ENCODE data around the gene SMG6. TPM values are rescaled to one million over a fixed set of nuclear protein-coding genes. Genes with fewer than 3 reads are reported as not detected.

Gene SMG6
- total and polyA plus RNA-seq, 2 of the 4 experiments (the other 2 are of a cell fraction): 16.3 to 30.3 TPM

DNA sequence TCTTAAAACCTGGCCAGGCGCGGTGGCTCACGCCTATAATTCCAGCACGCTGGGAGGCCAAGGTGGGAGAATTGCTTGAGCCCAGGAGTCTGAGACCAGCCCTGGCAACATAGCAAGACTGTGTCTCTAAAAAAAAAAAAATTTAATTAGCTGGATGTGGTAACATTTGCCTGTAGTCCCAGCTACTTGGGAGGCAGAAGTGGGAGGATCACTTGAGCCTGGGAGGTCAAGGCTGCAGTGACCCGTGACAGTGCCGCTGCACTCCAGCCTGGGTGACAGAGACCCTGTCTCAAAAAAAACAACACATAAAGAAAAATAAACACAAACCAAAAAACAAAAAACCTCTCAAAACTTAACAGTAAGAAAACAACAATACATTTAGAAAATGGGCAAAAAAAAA, 106.3 kb downstream of the SMG6 start:
- H3K36me3 ChIP-seq (ENCODE audit: control insufficient read depth, insufficient read depth, low read length): peaks cover 7% of the 10 kb centered on the region; the same call in 1 of the 2 replicates
- CTCF ChIA-PET: no interaction called here
- no peak overlapping the region for H3K4ac ChIP-seq (ENCODE audit: low read depth, low read length)
- H3K4me1 ChIP-seq (ENCODE audit: control insufficient read depth, insufficient read depth, low read length): peaks cover 12% of the 10 kb centered on the region
- no peak overlapping the region for H3K4me3 ChIP-seq (ENCODE audit: insufficient read depth, low read depth, low read length)
- peaks cover 31 to 70% of the 10 kb centered on the region in 2 experiments for H3K79me1 ChIP-seq (ENCODE audit: low read depth in 1 of 2, low read length in 2 of 2)
- H3K18ac ChIP-seq (ENCODE audit: low read depth, low read length): no peak overlapping the region
- BruUV-seq (replicated peaks): no TSS peak
- dilution Hi-C loops (cut with HindIII; ENCODE audit: low sequenced_read_pairs, unreplicated experiment) (no loop called here), in situ Hi-C loops (cut with MboI; ENCODE audit: low sequenced_read_pairs) (no loop called here), intact Hi-C loops (cut with micrococcal nuclease) (no loop called here)
- H2AK9ac ChIP-seq (replicated peaks; ENCODE audit: low read depth, low read length, poor library complexity): no peak overlapping the region
- peaks cover 9% of the 10 kb centered on the region; the same call in 1 of the 2 replicates for H3K9me1 ChIP-seq (ENCODE audit: insufficient read depth, low read length)
- no peak overlapping the region for H2AK5ac ChIP-seq (ENCODE audit: low read depth, low read length)
- H3K9ac ChIP-seq (ENCODE audit: low read depth, low read length): no peak overlapping the region
- ATAC-seq (ENCODE audit: low read depth) (no peak), DNase-seq (no peak)
- POLR2A ChIA-PET (ENCODE audit: unreplicated experiment): no interaction called here
- H2BK120ac ChIP-seq (ENCODE audit: low read depth, low read length): no peak overlapping the region
- no peak overlapping the region for H3K27ac ChIP-seq (ENCODE audit: insufficient read depth, low read length)
- no peak overlapping the region for H2BK15ac ChIP-seq (ENCODE audit: low read depth, low read length)
- H2BK20ac ChIP-seq (ENCODE audit: low read depth, low read length): no peak overlapping the region
- no peak overlapping the region for H3K4me2 ChIP-seq (ENCODE audit: low read depth, low read length)
- H4K5ac ChIP-seq (ENCODE audit: low read depth, low read length): no peak overlapping the region
- H3K14ac ChIP-seq (replicated peaks; ENCODE audit: low read depth, low read length): no peak overlapping the region
- H3K9me3 ChIP-seq (ENCODE audit: control insufficient read depth, insufficient read depth, low read length): no peaks in the 10 kb centered on the region
- no peak for TF ChIP-seq BHLHE40 (IDR thresholded peaks at IDR 0.05; ENCODE audit: low read depth, low read length)
- no peak for TF ChIP-seq MAFK (IDR thresholded peaks at IDR 0.05; ENCODE audit: low read depth, low read length)
- TF ChIP-seq RFX5 (IDR thresholded peaks at IDR 0.05; ENCODE audit: low read depth, low read length): no peak
- TF ChIP-seq, protein P1, sequence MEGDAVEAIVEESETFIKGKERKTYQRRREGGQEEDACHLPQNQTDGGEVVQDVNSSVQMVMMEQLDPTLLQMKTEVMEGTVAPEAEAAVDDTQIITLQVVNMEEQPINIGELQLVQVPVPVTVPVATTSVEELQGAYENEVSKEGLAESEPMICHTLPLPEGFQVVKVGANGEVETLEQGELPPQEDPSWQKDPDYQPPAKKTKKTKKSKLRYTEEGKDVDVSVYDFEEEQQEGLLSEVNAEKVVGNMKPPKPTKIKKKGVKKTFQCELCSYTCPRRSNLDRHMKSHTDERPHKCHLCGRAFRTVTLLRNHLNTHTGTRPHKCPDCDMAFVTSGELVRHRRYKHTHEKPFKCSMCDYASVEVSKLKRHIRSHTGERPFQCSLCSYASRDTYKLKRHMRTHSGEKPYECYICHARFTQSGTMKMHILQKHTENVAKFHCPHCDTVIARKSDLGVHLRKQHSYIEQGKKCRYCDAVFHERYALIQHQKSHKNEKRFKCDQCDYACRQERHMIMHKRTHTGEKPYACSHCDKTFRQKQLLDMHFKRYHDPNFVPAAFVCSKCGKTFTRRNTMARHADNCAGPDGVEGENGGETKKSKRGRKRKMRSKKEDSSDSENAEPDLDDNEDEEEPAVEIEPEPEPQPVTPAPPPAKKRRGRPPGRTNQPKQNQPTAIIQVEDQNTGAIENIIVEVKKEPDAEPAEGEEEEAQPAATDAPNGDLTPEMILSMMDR (conservative IDR thresholded peaks at IDR 0.05; ENCODE audit: low read depth, low read length): no peak
- TF ChIP-seq RAD21 (IDR thresholded peaks at IDR 0.05; ENCODE audit: low read length): no peak
- TF ChIP-seq, protein P2, sequence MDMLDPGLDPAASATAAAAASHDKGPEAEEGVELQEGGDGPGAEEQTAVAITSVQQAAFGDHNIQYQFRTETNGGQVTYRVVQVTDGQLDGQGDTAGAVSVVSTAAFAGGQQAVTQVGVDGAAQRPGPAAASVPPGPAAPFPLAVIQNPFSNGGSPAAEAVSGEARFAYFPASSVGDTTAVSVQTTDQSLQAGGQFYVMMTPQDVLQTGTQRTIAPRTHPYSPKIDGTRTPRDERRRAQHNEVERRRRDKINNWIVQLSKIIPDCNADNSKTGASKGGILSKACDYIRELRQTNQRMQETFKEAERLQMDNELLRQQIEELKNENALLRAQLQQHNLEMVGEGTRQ (IDR thresholded peaks at IDR 0.05; ENCODE audit: low read depth, low read length): no peak
- TF ChIP-seq CHD1 (IDR thresholded peaks at IDR 0.05; ENCODE audit: low read depth, low read length): no peak
- no peak for TF ChIP-seq SMC3 (IDR thresholded peaks at IDR 0.05; ENCODE audit: low read depth, low read length)
- no peak for TF ChIP-seq POLR2A (IDR thresholded peaks at IDR 0.05; ENCODE audit: low read depth, low read length)
- TF ChIP-seq MXI1 (IDR thresholded peaks at IDR 0.05; ENCODE audit: borderline replicate concordance, low read depth, low read length): no peak
- no peak for TF ChIP-seq FOS (IDR thresholded peaks at IDR 0.05; ENCODE audit: low read depth, low read length)
- no peak overlapping the region for H3K56ac ChIP-seq (ENCODE audit: extremely low read depth, insufficient read depth, low read length)
- no peaks in the 10 kb centered on the region for H4K20me1 ChIP-seq (ENCODE audit: insufficient read depth, low read length)
- no peak overlapping the region for H2AFZ ChIP-seq (replicated peaks; ENCODE audit: low read length, poor library complexity)
- H3K27me3 ChIP-seq (ENCODE audit: control insufficient read depth, insufficient read depth, low read length): no peaks in the 10 kb centered on the region
- no peak overlapping the region for H3K23ac ChIP-seq (ENCODE audit: low read depth, low read length)
- WGBS, 2 experiments (ENCODE audit: extremely low coverage in 2 of 2, insufficient read length in 1 of 2): no CpG with 5 or more reads among the region's 6 CpGs
- no peak overlapping the region for H2BK5ac ChIP-seq (ENCODE audit: low read depth, low read length, poor library complexity, severe bottlenecking)
- no peak overlapping the region for H4K91ac ChIP-seq (ENCODE audit: insufficient read depth, low read depth, low read length)
- H4K8ac ChIP-seq (ENCODE audit: low read depth in 2 of 2, low read length in 2 of 2): no peak overlapping the region
